Sigmoid colon (tissue), 4 donors: ENCODE results near the gene XKR3.

Experiments used
- CTCF ChIP-seq, 4 experiments: fragments of 450-650 bp in 3 of 4; fragments of 200-600 bp in 1 of 4; IDR thresholded peaks; one replicate each; pipeline ENCODE4 v1.5.1; 2016 to 2019; ENCODE audit warnings: antibody characterized with exemption in 4 of 4, mild to moderate bottlenecking in 3 of 4, moderate library complexity in 2 of 4
- EP300 ChIP-seq, 4 donors: sonication (generic); formaldehyde crosslinking; IDR thresholded peaks; one replicate each; pipeline ENCODE4 v1.6.1; 2017; ENCODE audit warnings: antibody characterized with exemption in 4 of 4
- POLR2A ChIP-seq, 2 donors: fragments of 450-650 bp; IDR thresholded peaks; one replicate each; pipeline ENCODE4 v1.6.1; 2016; ENCODE audit warnings: antibody characterized with exemption in 2 of 2, mild to moderate bottlenecking in 2 of 2, moderate library complexity in 2 of 2

GRCh38 chr22:16824716-16825687 is at the start of gene XKR3:
- no peak for TF ChIP-seq POLR2A (IDR thresholded peaks at IDR 0.05)
- no peak for TF ChIP-seq CTCF (IDR thresholded peaks at IDR 0.05)
- no peak for TF ChIP-seq EP300 (IDR thresholded peaks at IDR 0.05)
